ENCODE data around the gene LEO1. TPM values are rescaled to one million over a fixed set of nuclear protein-coding genes. Genes with fewer than 3 reads are reported as not detected.
A peak's percentile ranks its signal among the peaks of the same experiment; 100 is the strongest.

LEO1 gene
- total and polyA plus RNA-seq, 2 of the 13 experiments (the other 11 are each of a cell fraction or from before 2014, with no cell fraction given) = 17.0 to 60.3 TPM

GRCh38 chr15:52018693-52019393 is 47.3 kb upstream of the LEO1 start, which contains the start of gene MAPK6 (continued):
- TF ChIP-seq DDIT3 (CRISPR knock-in tag; IDR thresholded peaks at IDR 0.05) (no peak), SETDB1 (CRISPR knock-in tag; IDR thresholded peaks at IDR 0.05; ENCODE audit: borderline replicate concordance) (no peak), TGIF2 (CRISPR knock-in tag; IDR thresholded peaks at IDR 0.05) (peak; percentile 76; the same call in 1 of the 2 replicates), TBX2 (CRISPR knock-in tag; IDR thresholded peaks at IDR 0.05; ENCODE audit: borderline replicate concordance) (peak; percentile 92), THRA (CRISPR knock-in tag; IDR thresholded peaks at IDR 0.05; ENCODE audit: borderline replicate concordance) (no peak), BCL3 (CRISPR knock-in tag; IDR thresholded peaks at IDR 0.05) (peak; percentile 76; the same call in 1 of the 2 replicates), SIN3B (IDR thresholded peaks at IDR 0.05; ENCODE audit: low read length) (no peak), SAFB2 (CRISPR knock-in tag; IDR thresholded peaks at IDR 0.05; ENCODE audit: borderline replicate concordance, low read depth) (0 out of 2 replicates have a peak, but pooled peaks have one; percentile 52), MXD4 (CRISPR knock-in tag; IDR thresholded peaks at IDR 0.05) (peak; percentile 85), ZNF773 (CRISPR knock-in tag; IDR thresholded peaks at IDR 0.05; ENCODE audit: borderline replicate concordance) (peak; percentile 67; the same call in 1 of the 2 replicates), ZNF598 (CRISPR knock-in tag; IDR thresholded peaks at IDR 0.05; ENCODE audit: borderline replicate concordance) (peak; percentile 92; the same call in 1 of the 2 replicates), ZNF282 (IDR thresholded peaks at IDR 0.05; ENCODE audit: partially characterized antibody) (no peak), ZNF567 (CRISPR knock-in tag; IDR thresholded peaks at IDR 0.05; ENCODE audit: borderline replicate concordance) (peak; percentile 86; the same call in 1 of the 2 replicates), MXD1 (CRISPR knock-in tag; IDR thresholded peaks at IDR 0.05) (peak; percentile 90), MBNL3 (CRISPR knock-in tag; conservative IDR thresholded peaks at IDR 0.05) (no peak), THAP7 (CRISPR knock-in tag; IDR thresholded peaks at IDR 0.05) (peak; percentile 91), MAZ (IDR thresholded peaks at IDR 0.05; ENCODE audit: borderline replicate concordance, low read depth, low read length) (peak; percentile 80), MAZ (CRISPR knock-in tag; IDR thresholded peaks at IDR 0.05; ENCODE audit: low read depth) (peak; percentile 77), ESRRA (CRISPR knock-in tag; IDR thresholded peaks at IDR 0.05; ENCODE audit: low read depth) (peak; percentile 79), MXI1 (IDR thresholded peaks at IDR 0.05; ENCODE audit: borderline replicate concordance, low read depth, low read length) (peak; percentile 79; the same call in 1 of the 3 replicates), ZNF781 (CRISPR knock-in tag; IDR thresholded peaks at IDR 0.05; ENCODE audit: borderline replicate concordance, not compliant biosample characterization) (peak; percentile 78), ZNF7 (CRISPR knock-in tag; IDR thresholded peaks at IDR 0.05) (no peak), MXD3 (CRISPR knock-in tag; IDR thresholded peaks at IDR 0.05) (peak; percentile 90), ZNF792 (CRISPR knock-in tag; IDR thresholded peaks at IDR 0.05) (peak; percentile 46; the same call in 1 of the 2 replicates), HIVEP1 (CRISPR knock-in tag; IDR thresholded peaks at IDR 0.05) (peak; percentile 99), HNRNPL (IDR thresholded peaks at IDR 0.05; ENCODE audit: low read depth, low read length) (no peak)

All from HepG2 (cell line).